Stimulated activated naive CD8-positive, alpha-beta T cell treated with anti-CD3 and anti-CD28 coated beads, Interleukin-15, Interleukin-2, amounts not matched to agents 100 U/mL and 50 U/mL, for 24 hours (primary cell): ENCODE measurements around the gene LDHAL6A.
"Not testable (repeated sequence)": the region's sequence is repeated elsewhere in the genome, so short reads cannot be mapped to it uniquely, and the experiment has no call there.

ENCODE experiments used
- ATAC-seq: fragments of 150-1000 bp; cut with Tn5 transposase; one replicate; pipeline ENCODE4 v1.10.0; 2021
- DNase-seq: peaks from one replicate; pipeline ENCODE4 v3.0.0; 2021

The LDHAL6A gene

DNA sequence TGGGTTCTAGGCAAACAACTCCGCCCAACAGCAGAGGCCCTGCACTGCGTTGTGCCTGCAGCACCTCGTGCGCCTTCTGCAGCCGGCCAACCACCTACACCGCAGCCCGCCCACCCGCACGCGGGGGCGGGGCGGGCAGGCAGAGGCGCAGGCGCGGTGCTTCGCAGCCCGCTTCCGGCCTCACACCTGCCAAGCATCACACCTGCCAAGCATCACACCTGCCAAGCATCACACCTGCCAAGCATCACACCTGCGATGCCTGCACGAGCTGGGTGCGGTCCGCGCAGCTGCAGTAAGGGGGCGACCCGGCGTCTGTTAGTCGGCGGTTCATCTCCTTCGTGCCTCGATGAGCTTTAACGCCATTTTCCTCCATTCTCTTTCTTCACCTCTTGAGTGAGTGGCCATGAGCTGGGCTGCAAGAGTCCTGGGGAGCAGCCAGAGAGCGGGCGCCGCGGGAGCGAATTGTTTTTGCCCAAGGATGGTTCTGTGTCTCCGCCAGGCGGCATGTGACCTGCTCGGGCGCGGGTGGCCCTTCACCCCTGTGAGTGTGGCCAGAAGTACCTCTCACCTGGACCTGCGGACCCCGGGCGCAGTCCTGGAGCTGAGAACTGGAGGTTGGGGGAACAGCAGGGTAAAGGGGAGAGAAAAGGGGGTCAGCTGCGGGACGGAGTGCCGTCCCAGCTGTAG lies at the start of gene LDHAL6A:
TSS of gene LDHAL6A (plus strand) at position 171 of the 687 bp plus-strand sequence. CDS start 825 bp downstream, outside the sequence.
- ATAC-seq: no peak
- no peak for DNase-seq

GRCh38 chr11:18407400-18407799 lies 48.3 kb upstream of the LDHAL6A start:
- not testable (repeated sequence) for ATAC-seq, DNase-seq

DNA sequence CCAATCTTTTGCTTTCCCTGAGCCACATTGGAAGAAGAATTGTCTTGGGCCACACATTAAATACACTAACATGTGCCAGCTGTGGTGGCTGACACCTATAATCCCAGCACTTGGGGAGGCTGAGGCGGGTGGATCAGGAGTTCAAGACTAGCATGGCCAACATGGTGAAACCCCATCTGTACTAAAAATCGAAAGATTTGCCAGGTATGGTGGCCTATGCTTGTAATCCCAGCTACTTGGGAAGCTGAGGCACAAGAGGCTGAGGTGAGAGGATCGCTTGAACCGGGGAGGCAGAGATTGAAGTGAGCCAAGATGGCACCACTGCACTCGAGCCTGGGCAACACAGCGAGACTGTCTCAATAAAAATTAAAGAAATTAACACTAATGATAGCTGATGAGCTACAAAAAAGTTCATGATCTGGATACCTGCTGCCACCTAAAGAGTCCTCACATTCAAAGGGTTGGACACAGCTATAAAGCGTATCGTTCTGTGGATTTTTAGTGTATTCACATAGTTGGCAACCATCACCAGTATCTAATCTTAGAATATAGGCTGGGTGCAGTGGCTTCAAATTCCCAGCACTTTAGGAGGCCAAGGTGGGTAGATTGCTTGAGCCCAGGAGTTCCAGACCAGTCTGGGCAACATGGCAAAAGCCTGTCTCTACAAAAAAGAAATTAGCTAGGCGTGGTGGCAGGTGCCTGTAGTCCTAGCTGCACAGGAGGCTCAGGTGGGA lies 46.9 kb upstream of the LDHAL6A start:
- peak; percentile 47 for ATAC-seq
- DNase-seq: peak; percentile 32

- ATAC-seq (no peak), DNase-seq (no peak)
These were observed 39.2 kb upstream of the LDHAL6A start for GRCh38 chr11:18416459-18416858.

DNA sequence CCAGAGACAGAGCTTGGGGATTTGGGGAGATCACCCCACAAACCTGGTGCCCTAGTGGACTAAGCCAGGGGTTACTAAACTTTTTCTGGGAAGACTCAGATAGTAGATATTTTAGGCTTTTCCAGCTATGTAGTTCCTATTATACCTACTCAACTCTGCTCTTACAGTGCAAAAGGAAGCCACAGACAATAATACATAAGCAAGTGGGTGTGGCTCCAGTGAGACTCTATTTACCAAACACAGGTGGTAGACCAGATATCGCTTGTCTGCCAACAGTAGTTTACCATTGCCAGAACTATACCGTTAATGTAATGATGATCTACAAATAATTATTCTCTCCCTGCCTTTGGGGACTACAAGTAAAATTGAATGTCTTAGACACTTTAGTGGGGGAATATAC lies 36.6 kb upstream of the LDHAL6A start:
- DNase-seq: no peak
- ATAC-seq: no peak

GRCh38 chr11:18420067-18420466 lies 35.6 kb upstream of the LDHAL6A start:
- no peak for ATAC-seq
- no peak for DNase-seq

- no peak for ATAC-seq
- no peak for DNase-seq
These were observed 28.4 kb upstream of the LDHAL6A start for GRCh38 chr11:18427240-18427639.

DNA sequence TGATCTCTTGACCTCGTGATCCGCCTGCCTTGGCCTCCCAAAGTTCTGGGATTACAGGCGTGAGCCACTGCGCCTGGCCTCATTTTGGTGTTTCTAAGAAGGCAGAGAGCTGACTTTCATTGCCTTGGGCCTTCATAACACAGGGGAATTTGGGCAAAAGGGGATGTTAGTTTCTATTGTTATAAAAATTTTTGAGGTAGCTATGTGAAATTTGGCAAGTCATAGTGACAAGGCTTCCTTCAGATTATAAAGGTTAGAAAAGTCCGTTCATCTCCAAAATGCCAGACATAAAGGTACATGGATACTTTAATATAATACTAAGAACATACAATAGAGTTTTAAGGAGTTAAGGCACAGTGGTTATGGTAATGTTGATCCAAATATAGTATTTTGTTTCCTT lies 26.3 kb upstream of the LDHAL6A start:
- no peak for ATAC-seq

DNA sequence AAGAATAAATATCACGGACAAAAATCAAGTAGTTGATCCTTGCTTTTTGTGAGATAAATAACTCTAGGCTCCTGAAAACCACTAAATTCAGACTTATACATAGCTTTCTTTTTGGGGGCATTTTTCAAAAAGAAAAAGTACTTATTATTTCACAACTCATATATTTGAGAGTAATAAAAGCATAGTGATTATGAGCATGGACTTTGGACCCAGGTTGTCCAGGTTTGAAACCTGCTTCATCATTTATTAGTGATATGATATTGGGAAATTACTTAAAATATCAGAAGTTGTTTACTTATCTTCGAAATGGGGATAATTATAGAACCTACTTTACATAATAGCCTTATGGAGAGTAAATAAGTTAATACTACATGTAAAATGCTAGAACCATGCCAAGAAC lies 17.0 kb upstream of the LDHAL6A start:
- DNase-seq: no peak
- no peak for ATAC-seq

More for the DNA sequence above, 26.3 kb upstream of the LDHAL6A start:
- no peak for DNase-seq

DNA sequence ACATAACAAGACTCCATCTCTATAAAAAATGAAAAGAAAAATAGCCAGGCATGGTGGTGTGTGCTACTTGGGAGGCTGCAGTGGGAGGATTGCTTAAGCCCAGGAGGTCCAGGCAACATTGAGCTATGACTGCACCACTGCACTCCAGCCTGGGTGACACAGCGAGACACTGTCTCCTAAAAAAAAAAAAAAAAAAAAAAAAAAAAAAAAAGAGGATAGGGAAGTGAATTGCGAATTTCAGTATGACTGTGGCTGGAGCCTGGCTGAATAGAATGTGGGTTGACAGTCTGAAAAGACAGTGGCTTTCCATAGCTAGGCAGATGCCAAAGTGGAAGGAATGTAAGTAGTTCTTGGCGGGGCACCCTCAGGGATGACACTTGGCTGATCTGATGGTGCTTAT lies 6.4 kb upstream of the LDHAL6A start:
- ATAC-seq: no peak
- DNase-seq: no peak

GRCh38 chr11:18452927-18453326 lies 2.7 kb upstream of the LDHAL6A start:
- ATAC-seq: no peak
- no peak for DNase-seq

- DNase-seq (no peak), ATAC-seq (peak; percentile 48)
These were observed 1.8 kb downstream of the LDHAL6A start for GRCh38 chr11:18457450-18457849.

- ATAC-seq: no peak
These were observed 4.0 kb downstream of the LDHAL6A start for GRCh38 chr11:18459634-18460033.

GRCh38 chr11:18461909-18462308 lies 6.3 kb downstream of the LDHAL6A start:
- no peak for ATAC-seq

More at GRCh38 chr11:18459634-18460033, 4.0 kb downstream of the LDHAL6A start:
- no peak for DNase-seq

DNA sequence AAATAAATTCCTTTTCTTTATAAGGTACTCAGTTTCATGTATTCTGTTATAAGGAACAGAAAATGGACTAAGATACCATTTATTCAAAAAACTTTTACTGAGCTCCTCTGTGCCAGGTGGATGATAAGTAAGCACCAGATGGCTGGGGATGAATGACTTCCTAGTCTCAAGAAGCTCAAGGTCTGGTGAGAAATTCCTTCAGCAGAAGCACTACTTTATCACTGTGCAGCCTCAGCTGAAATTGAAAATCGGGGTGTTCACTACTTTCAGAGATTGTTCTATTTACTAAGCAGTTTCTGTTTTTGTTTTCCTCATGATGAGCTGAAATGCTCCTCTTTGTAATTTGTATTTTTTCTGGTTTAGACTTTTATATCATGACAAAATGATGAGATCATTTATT lies 7.8 kb downstream of the LDHAL6A start:
- ATAC-seq (no peak), DNase-seq (no peak)

More at GRCh38 chr11:18461909-18462308, 6.3 kb downstream of the LDHAL6A start:
- DNase-seq: peak; percentile 10

GRCh38 chr11:18466402-18466801 lies 10.7 kb downstream of the LDHAL6A start:
- DNase-seq (no peak), ATAC-seq (no peak)

- DNase-seq: no peak
- ATAC-seq: no peak
These were observed 12.4 kb downstream of the LDHAL6A start for GRCh38 chr11:18468059-18468458.

GRCh38 chr11:18468961-18469360 lies 13.3 kb downstream of the LDHAL6A start:
- DNase-seq: no peak
- ATAC-seq: peak; percentile 35

DNA sequence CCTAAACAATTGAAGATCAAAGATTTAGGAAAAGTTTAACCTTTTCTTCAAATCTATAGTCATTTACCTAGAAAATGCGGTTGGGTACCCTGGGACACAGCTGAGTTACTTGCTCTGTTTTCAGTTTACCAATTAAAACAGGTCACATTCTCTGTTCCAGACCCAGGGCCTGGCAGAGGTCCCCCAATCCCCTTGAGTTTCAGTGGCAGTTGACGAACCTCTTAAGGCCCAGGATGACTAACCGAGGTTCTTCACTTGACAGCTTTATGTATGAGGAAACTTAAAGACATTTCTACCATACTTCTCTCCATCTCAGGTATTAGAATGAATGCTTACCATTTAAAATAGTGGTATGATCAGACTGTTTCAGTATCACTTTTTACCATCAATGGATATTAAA lies 16.3 kb downstream of the LDHAL6A start:
- ATAC-seq (peak; percentile 84), DNase-seq (no peak)

- no peak for DNase-seq
- ATAC-seq: no peak
These were observed 16.9 kb downstream of the LDHAL6A start for GRCh38 chr11:18472587-18472986.

GRCh38 chr11:18479063-18479462 lies 23.4 kb downstream of the LDHAL6A start:
- DNase-seq: no peak
- ATAC-seq: no peak

DNA sequence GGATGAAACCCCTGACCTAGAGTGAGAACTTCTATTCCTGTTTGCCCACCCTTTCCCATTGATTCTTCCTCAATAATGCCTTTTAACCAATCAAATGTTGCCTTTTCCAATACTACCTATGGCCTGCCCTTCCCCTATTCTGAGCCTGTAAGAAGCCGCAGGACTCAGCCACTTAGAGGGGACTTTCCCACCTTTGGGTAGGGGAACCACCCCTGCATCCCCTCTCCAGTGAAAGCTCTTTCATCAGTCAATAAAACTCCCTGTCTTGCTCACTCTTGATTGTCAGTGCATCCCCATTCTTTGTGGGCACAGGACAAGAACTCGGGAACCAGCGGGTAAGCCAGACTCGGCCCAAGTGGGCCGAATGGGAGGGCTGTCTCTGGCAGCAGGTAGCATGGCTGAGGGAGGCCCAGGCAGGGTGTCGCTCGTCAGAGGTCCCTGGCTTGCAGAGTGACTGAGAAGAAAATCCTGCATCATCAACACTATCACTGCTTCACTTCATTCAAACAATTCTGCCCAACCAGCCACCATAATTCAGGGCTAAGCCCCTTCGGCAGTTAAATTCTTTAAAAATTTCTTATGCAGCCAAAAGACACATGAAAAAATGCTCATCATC lies 30.4 kb downstream of the LDHAL6A start:
- DNase-seq (no peak), ATAC-seq (no peak)

- DNase-seq (no peak), ATAC-seq (no peak)
These were observed 34.7 kb downstream of the LDHAL6A start for GRCh38 chr11:18490319-18490718.
